Measurements from ENCODE around the gene FOXRED1.
"Not testable (repeated sequence)": the region's sequence is repeated elsewhere in the genome, so short reads cannot be mapped to it uniquely, and the experiment has no call there.

FOXRED1 gene

DNA sequence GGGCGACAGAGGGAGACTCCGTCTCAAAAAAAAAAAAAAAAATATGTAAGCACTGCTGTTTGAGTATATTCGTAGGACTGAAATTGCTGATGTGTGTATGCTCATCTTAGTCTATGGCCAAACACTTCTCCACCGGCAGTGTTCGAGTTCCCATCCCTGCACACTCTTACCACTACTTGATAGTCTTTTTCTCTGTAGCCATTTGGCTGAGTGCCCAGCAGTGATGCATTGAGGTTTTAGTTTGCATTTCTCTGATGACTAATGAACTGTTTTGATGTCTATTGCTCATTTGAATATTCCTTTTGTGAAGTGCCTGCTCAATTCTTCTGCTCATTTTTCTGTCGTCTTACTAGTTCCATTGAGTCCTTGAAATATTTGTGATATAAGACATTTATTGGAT, 15.9 kb downstream of the FOXRED1 start:
- H3K36me3 Mint-ChIP-seq, result peaks cover 16% of the 10 kb centered on the region
- H3K4me3 Mint-ChIP-seq, result peak overlapping the region; percentile 51
- no peak overlapping the region for H3K27ac Mint-ChIP-seq
- H3K9me3 Mint-ChIP-seq, result no peaks in the 10 kb centered on the region
- H3K27me3 Mint-ChIP-seq, result no peaks in the 10 kb centered on the region
- peaks cover 50% of the 10 kb centered on the region for H3K4me1 Mint-ChIP-seq
- CTCF ChIA-PET, result interaction anchor here (1.3 kb wide), 1 partner anchor 342 kb away, joined by 3 read pairs; no protein-coding TSS in a partner anchor
- DNase-seq, result peak; percentile 56

- H3K9me3 Mint-ChIP-seq, result no peaks in the 10 kb centered on the region
- peaks cover 22% of the 10 kb centered on the region for H3K4me1 Mint-ChIP-seq
- DNase-seq, result no peak
- CTCF ChIA-PET, result interaction anchor here (0.9 to 1.1 kb wide), 2 partner anchors 22 to 193 kb away, joined by 3 read pairs; no protein-coding TSS in a partner anchor
- no peak overlapping the region for H3K4me3 Mint-ChIP-seq
- H3K36me3 Mint-ChIP-seq, result peaks cover 31% of the 10 kb centered on the region
- no peaks in the 10 kb centered on the region for H3K27me3 Mint-ChIP-seq
- H3K27ac Mint-ChIP-seq, result no peak overlapping the region
Measured at GRCh38 chr11:126288237-126288636, 19.3 kb downstream of the FOXRED1 start.

DNA sequence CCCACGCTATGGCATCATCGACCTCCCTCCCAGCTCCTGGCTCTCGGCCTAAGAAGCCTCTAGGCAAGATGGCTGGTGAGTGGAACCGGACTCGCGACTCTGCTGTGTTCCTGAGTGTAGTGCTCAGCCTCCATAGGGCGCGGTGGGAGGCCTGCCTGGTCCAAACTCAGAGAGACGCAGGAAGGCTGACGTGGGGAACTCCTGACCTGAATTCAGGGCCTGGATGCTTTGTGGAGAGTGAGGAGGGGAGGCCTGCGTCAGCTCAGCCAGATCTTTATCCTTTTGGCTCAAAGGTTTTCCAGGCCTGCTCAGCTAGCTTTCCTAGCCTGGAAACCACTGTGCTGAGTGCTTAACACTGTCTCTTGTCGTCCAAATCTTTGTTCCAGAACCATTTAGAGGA, 21.9 kb downstream of the FOXRED1 start:
- no peak overlapping the region for H3K4me3 Mint-ChIP-seq
- CTCF ChIA-PET, result no interaction called here
- peaks cover 37% of the 10 kb centered on the region for H3K36me3 Mint-ChIP-seq
- H3K27me3 Mint-ChIP-seq, result no peaks in the 10 kb centered on the region
- no peak overlapping the region for H3K27ac Mint-ChIP-seq
- no peak for DNase-seq
- H3K9me3 Mint-ChIP-seq, result no peaks in the 10 kb centered on the region
- peaks cover 3% of the 10 kb centered on the region for H3K4me1 Mint-ChIP-seq

- Mint-ChIP-seq H3K36me3 (peaks cover 41% of the 10 kb centered on the region), H3K27me3 (no peaks in the 10 kb centered on the region), H3K4me1 (peaks cover 2% of the 10 kb centered on the region), H3K27ac (no peak overlapping the region), H3K4me3 (no peak overlapping the region), H3K9me3 (no peaks in the 10 kb centered on the region)
- CTCF ChIA-PET, result interaction anchor here (0.9 to 1.2 kb wide), 2 partner anchors 13 to 17 kb away, joined by 3 read pairs; no protein-coding TSS in a partner anchor
- DNase-seq, result no peak
Measured at GRCh38 chr11:126293726-126294125, 24.8 kb downstream of the FOXRED1 start.

GRCh38 chr11:126297004-126297403, 28.1 kb downstream of the FOXRED1 start:
- Mint-ChIP-seq H3K4me1 (peaks cover 2% of the 10 kb centered on the region), H3K36me3 (peaks cover 30% of the 10 kb centered on the region), H3K27ac (no peak overlapping the region), H3K27me3 (no peaks in the 10 kb centered on the region), H3K9me3 (no peaks in the 10 kb centered on the region), H3K4me3 (no peak overlapping the region)
- DNase-seq, result no peak
- CTCF ChIA-PET, result no interaction called here

DNA sequence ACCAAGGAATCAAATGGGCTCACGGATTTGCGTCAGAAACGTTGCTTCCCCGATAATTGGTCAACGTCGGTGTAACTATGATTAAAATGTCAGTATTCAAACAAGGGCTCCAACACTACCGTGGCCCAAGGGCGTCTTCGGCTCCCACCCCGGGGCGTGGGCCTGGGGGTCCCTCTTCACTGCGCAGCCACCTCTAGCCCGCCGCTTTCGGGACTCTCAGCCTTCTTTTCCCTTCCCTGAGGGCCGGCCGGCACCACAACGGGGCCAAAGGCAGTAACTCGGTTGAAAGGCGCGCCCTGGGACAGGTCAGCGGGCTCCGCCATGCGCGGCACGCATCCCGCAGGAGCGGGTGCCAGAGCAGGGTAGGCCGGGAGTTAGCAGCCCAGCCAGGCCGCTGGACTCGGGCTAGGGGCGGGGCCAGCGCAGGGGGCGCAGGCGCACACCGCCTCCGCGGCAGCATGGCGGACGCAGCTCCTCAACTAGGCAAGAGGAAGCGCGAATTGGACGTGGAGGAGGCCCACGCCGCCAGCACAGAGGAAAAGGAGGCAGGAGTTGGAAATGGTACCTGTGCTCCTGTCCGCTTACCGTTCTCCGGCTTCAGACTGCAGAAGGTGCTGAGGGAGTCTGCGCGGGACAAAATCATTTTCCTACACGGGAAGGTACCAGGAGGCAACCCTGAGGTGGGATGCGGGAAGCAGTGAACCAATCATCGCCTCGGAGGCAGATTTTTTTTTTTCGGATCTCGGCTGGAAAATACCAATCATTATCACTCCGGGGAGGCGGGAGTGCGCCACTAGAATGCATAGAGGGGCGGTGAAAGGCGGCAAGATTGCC, 34.9 kb downstream of the FOXRED1 start, which contains the start of gene DCPS:
DCPS (plus strand) TSS at position 438 of the 834 bp plus-strand sequence; CDS start at position 459, 21 bp downstream.
- DNase-seq, result peak; percentile 89
- H3K27me3 Mint-ChIP-seq, result no peaks in the 10 kb centered on the region
- H3K4me1 Mint-ChIP-seq, result peaks cover 37% of the 10 kb centered on the region
- H3K9me3 Mint-ChIP-seq, result no peaks in the 10 kb centered on the region
- peak within 1 kb of the TSS; percentile 94 for H3K27ac Mint-ChIP-seq
- peaks cover 28% of the 10 kb centered on the region for H3K36me3 Mint-ChIP-seq
- peak within 1 kb of the TSS; percentile 76 for H3K4me3 Mint-ChIP-seq
- CTCF ChIA-PET, result interaction anchor here (0.6 kb wide), 1 partner anchor 36 kb away, joined by 3 read pairs; no protein-coding TSS in a partner anchor

DNA sequence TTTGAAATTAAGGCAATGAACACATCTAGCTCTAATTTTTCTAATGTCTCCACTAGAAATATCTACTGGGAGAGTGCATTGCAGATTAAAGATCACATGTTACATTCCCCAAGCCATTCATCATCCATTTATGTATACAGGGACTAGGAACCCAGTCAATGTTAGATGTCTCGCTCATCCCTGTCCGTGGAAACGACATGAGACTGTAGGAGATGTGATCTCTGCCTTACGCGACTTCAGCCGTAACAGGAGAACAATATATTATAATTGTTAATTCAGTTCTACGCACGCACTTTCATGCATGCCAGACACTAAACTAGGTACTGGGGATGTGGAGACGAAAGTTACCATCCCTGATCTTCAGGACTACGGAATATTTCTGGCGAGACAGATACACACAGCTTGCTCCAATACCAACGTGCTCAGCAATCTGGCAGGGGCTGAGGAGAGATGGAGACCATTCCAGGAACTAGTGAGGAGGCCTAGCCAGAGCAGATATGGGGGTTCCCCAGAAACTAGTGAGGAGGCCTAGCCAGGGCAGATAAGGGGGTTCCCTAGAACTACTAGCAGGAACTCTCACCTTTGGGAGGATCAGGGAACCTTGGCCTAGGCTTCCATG, 35.6 kb downstream of the FOXRED1 start:
- peaks cover 37% of the 10 kb centered on the region for H3K4me1 Mint-ChIP-seq
- no peaks in the 10 kb centered on the region for H3K9me3 Mint-ChIP-seq
- H3K27me3 Mint-ChIP-seq, result no peaks in the 10 kb centered on the region
- no peak for DNase-seq
- CTCF ChIA-PET, result no interaction called here
- peak overlapping the region; percentile 94 for H3K27ac Mint-ChIP-seq
- peaks cover 27% of the 10 kb centered on the region for H3K36me3 Mint-ChIP-seq
- H3K4me3 Mint-ChIP-seq, result peak overlapping the region; percentile 76

GRCh38 chr11:126305699-126306098, 36.7 kb downstream of the FOXRED1 start:
- Mint-ChIP-seq H3K36me3 (peaks cover 35% of the 10 kb centered on the region), H3K4me1 (peaks cover 46% of the 10 kb centered on the region), H3K9me3 (no peaks in the 10 kb centered on the region), H3K27ac (peak overlapping the region; percentile 80), H3K4me3 (peak overlapping the region; percentile 57), H3K27me3 (no peaks in the 10 kb centered on the region)
- DNase-seq, result peak; percentile 42
- CTCF ChIA-PET, result interaction anchor here (0.7 to 1.4 kb wide), 3 partner anchors 13 to 175 kb away, joined by 3 to 5 read pairs (median 4); no protein-coding TSS in a partner anchor

DNA sequence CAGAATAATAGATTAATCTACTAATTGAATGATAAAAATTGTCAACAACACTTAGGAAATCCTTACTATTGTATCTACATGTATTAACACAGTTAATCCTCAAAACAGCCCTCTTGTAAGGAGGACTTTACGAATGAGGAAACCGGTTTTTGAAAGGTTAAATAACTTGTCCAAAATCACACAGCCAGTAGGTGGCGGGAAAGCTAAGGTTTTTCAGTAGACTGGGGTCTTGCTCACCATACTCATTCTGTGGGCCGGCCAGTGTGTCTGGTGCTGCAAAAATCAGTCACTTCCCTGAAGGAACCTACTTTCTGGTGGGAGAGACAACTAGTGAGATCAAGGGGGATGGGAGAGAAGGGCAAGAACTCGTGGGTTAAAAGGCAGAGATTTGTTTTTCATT, 38.8 kb downstream of the FOXRED1 start:
- Mint-ChIP-seq H3K27me3 (no peaks in the 10 kb centered on the region), H3K27ac (no peak overlapping the region), H3K9me3 (no peaks in the 10 kb centered on the region), H3K4me3 (no peak overlapping the region), H3K4me1 (peaks cover 46% of the 10 kb centered on the region), H3K36me3 (peaks cover 39% of the 10 kb centered on the region)
- CTCF ChIA-PET, result interaction anchor here (0.9 to 1.6 kb wide), 5 partner anchors 8 to 136 kb away, joined by 3 to 4 read pairs (median 4); no protein-coding TSS in a partner anchor
- peak; percentile 42 for DNase-seq

DNA sequence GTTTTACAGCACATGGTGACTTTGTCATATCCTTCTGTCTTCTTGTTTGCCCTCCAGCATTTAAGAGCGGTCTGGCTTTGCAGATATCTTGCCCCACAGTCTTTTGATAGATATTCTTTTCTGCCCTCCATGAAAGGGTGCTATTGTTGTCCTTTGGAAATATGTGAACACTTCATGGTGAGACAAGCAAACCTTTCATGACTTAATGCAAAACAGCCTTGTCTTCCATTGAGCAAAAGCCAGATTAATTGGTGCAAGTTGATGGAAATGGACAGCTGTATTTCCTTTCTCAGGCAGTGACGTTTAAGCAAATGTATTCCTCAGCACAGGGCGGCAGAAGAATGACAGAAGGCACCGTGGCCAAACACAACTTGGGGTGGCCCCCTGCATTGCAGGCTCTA, 39.3 kb downstream of the FOXRED1 start:
- no peak overlapping the region for H3K4me3 Mint-ChIP-seq
- peaks cover 41% of the 10 kb centered on the region for H3K4me1 Mint-ChIP-seq
- no peak overlapping the region for H3K27ac Mint-ChIP-seq
- CTCF ChIA-PET, result interaction anchor here (0.9 to 3.8 kb wide), 4 partner anchors 9 to 172 kb away, joined by 3 to 61 read pairs (median 4); no protein-coding TSS in a partner anchor
- no peaks in the 10 kb centered on the region for H3K27me3 Mint-ChIP-seq
- no peaks in the 10 kb centered on the region for H3K9me3 Mint-ChIP-seq
- DNase-seq, result no peak
- peaks cover 39% of the 10 kb centered on the region for H3K36me3 Mint-ChIP-seq

DNA sequence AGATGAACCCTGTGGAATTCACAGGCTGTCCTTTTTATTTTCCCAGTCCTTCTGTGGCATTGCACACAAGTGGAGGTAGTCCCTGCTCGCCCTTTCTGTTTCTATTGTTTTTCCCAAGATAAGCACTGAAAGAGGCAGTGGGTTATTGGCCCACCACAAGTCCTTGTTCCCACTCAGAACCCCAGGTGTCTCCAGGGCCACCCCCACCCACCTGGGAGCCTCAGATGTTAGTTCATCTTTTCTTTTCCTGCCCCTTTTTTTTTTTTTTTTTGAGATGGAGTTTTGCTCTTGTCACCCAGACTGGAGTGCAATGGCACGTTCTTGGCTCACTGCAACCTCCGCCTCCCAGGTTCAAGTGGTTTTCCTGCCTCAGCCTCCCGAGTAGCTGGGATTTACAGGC, 39.8 kb downstream of the FOXRED1 start:
- not testable (repeated sequence) for H3K4me3 Mint-ChIP-seq, H3K9me3 Mint-ChIP-seq, H3K27me3 Mint-ChIP-seq, H3K27ac Mint-ChIP-seq, DNase-seq
- H3K4me1 Mint-ChIP-seq, result peaks cover 37% of the 10 kb centered on the region
- H3K36me3 Mint-ChIP-seq, result peaks cover 38% of the 10 kb centered on the region
- CTCF ChIA-PET, result interaction anchor here (0.7 to 3.8 kb wide), 3 partner anchors 10 to 1595 kb away, joined by 3 to 61 read pairs (median 3); no protein-coding TSS in a partner anchor

DNA sequence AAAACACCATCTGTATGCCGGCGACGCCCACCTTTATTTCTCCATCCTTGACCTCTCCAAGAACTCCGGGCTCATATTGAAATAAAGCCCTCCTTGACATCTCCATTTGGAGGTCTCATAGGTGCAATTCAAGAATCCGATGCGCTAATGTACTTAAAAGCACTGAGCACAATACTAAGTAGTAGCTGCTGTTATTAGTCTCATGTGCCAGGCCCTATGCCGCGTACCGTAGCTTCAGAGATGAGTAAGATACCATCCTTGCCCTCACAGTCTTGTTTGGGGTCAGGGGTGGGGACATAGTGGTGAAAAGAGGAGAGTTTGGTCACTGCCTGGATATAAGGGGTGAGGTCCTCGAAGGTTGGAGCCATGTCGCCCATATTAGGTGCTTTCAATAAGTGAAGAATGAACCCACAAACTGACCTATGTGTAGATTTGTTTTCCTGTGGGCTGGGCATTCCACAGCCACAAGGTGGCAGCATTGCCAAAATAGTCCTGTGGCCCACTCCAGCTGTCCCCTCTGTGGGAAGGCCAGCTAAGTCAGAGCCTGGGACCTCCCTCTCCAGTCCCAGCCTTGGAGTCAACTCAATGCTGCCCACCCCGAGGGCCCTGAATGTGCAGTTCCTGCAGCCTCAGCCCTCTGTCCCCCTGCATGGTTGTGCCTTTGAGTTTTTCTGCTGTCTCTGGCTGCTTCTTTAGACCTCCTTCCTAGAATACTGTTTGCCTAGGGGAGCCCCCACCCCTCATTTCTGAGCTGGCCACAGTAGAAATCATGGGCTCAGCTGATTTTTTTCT, 41.4 kb downstream of the FOXRED1 start:
- CTCF ChIA-PET, result interaction anchor here (0.5 to 3.8 kb wide), 27 partner anchors 9 to 680 kb away, joined by 3 to 61 read pairs (median 3); partner anchors contain the start of gene ST3GAL4
- DNase-seq, result peak; percentile 68
- H3K4me1 Mint-ChIP-seq, result peaks cover 27% of the 10 kb centered on the region
- peak overlapping the region; percentile 54 for H3K27ac Mint-ChIP-seq
- peaks cover 44% of the 10 kb centered on the region for H3K36me3 Mint-ChIP-seq
- no peak overlapping the region for H3K4me3 Mint-ChIP-seq
- H3K9me3 Mint-ChIP-seq, result no peaks in the 10 kb centered on the region
- H3K27me3 Mint-ChIP-seq, result no peaks in the 10 kb centered on the region

DNA sequence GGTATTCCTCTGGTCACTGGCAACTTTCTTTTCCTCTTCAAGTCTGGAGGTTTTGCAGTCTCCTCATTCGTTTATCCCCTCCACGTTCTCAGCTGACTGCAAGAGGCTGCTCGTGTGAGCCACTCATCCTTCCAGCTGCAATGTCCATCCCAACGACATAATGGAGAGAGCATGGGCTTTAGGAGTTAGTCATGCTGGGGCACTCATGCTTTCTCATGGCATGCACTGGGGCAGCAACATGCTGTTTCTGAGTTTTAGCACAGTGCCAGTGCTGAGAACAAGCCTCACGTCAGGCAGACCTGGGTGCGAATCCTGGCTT, 42.0 kb downstream of the FOXRED1 start:
- peaks cover 24% of the 10 kb centered on the region for H3K4me1 Mint-ChIP-seq
- no peak for DNase-seq
- no peak overlapping the region for H3K4me3 Mint-ChIP-seq
- peak overlapping the region; percentile 54 for H3K27ac Mint-ChIP-seq
- CTCF ChIA-PET, result interaction anchor here (0.6 to 3.8 kb wide), 23 partner anchors 8 to 679 kb away, joined by 3 to 61 read pairs (median 3); partner anchors contain the start of gene ST3GAL4
- H3K27me3 Mint-ChIP-seq, result no peaks in the 10 kb centered on the region
- H3K9me3 Mint-ChIP-seq, result peaks cover 2% of the 10 kb centered on the region
- H3K36me3 Mint-ChIP-seq, result peaks cover 43% of the 10 kb centered on the region
